Measurements from ENCODE around the gene SLC6A20. TPM values are rescaled to one million over a fixed set of nuclear protein-coding genes. Genes with fewer than 3 reads are reported as not detected.
A peak's percentile ranks its signal among the peaks of the same experiment; 100 is the strongest.

The SLC6A20 gene
- total RNA-seq, 1 experiment from 2014 or later, result 0.09 TPM

- no peaks in the 10 kb centered on the region for H3K79me2 ChIP-seq (ENCODE audit: insufficient read depth, low read length)
- H3K9me3 ChIP-seq (ENCODE audit: control insufficient read depth, low read depth, low read length), result no peaks in the 10 kb centered on the region
- H4K5ac ChIP-seq (ENCODE audit: insufficient read length, low read depth, low read length), result no peak within 1 kb of the TSS
- H2BK120ac ChIP-seq (ENCODE audit: low read depth, low read length, poor library complexity, severe bottlenecking), result no peak within 1 kb of the TSS
- peaks cover 11% of the 10 kb centered on the region for H3K23me2 ChIP-seq (ENCODE audit: insufficient read length, low read depth, low read length, poor library complexity, severe bottlenecking)
- Mint-ChIP-seq H3K4me3 (peak within 1 kb of the TSS; percentile 85 to 89), H3K9me3 (no peaks in the 10 kb centered on the region), H3K4me1 (peaks cover 3 to 5% of the 10 kb centered on the region in 2 experiments; a peak in 3 of 4 replicates), H3K36me3 (ENCODE audit: insufficient read depth in 1 of 3, low read depth in 3 of 3) (no peaks in the 10 kb centered on the region), H3K27ac (peak within 1 kb of the TSS in 2 of 3 experiments; percentile 76 to 93; a peak in 4 of 7 replicates), H3K27me3 (ENCODE audit: low read depth) (peaks cover 42% of the 10 kb centered on the region)
- H2BK12ac ChIP-seq (ENCODE audit: insufficient read length, low read depth, low read length), result no peak within 1 kb of the TSS
- no peak within 1 kb of the TSS; the same call in 1 of the 2 replicates for H2BK15ac ChIP-seq (ENCODE audit: low read depth, low read length)
- no peak within 1 kb of the TSS for H3K4ac ChIP-seq (ENCODE audit: low read depth, low read length)
- no peaks in the 10 kb centered on the region for H3K79me1 ChIP-seq (ENCODE audit: insufficient read depth, low read depth, low read length, poor library complexity, severe bottlenecking)
- WGBS (ENCODE audit: extremely low coverage, insufficient read length, low lambda C conversion rate), result no CpG with 5 or more reads among the region's 49 CpGs
- H3K56ac ChIP-seq (ENCODE audit: insufficient read length, low read depth, low read length), result no peak within 1 kb of the TSS
- peak within 1 kb of the TSS; percentile 59 for H3K14ac ChIP-seq (ENCODE audit: insufficient read depth, low read length)
- no peak within 1 kb of the TSS for H3K27ac ChIP-seq (ENCODE audit: insufficient read length, low read depth, low read length)
- no peak within 1 kb of the TSS for H2BK5ac ChIP-seq (ENCODE audit: insufficient read length, low read length)
- H4K91ac ChIP-seq (ENCODE audit: insufficient read length, low read depth, low read length), result no peak within 1 kb of the TSS
- H3K4me2 ChIP-seq (ENCODE audit: insufficient read depth, insufficient read length, low read length), result peak within 1 kb of the TSS; percentile 90
- DNase-seq, result peak; percentile 95
- no peaks in the 10 kb centered on the region for H3K4me1 ChIP-seq (ENCODE audit: insufficient read depth, low read length)
- H3K23ac ChIP-seq (ENCODE audit: insufficient read length, low read depth, low read length), result no peak within 1 kb of the TSS
- no peak for TF ChIP-seq CTCF (conservative IDR thresholded peaks at IDR 0.05)
- H3K9ac ChIP-seq (ENCODE audit: extremely low read depth, insufficient read length, low read length), result peak within 1 kb of the TSS; percentile 44
- H3T11ph ChIP-seq (ENCODE audit: low read length), result no peak within 1 kb of the TSS
- H4K20me1 ChIP-seq (ENCODE audit: control insufficient read depth, insufficient read depth, insufficient read length), result no peaks in the 10 kb centered on the region
- peaks cover 6% of the 10 kb centered on the region; the same call in 1 of the 2 replicates for H3K27me3 ChIP-seq (ENCODE audit: insufficient read depth, low read length)
- H4K8ac ChIP-seq (replicated peaks; ENCODE audit: insufficient read length, low read depth, low read length), result no peak within 1 kb of the TSS
- no peak within 1 kb of the TSS for H2AFZ ChIP-seq (ENCODE audit: low read length)
- H2BK20ac ChIP-seq (ENCODE audit: low read depth, low read length, poor library complexity, severe bottlenecking), result no peak within 1 kb of the TSS
- no peak within 1 kb of the TSS for H2AK5ac ChIP-seq (ENCODE audit: insufficient read length, low read length)
- H3K18ac ChIP-seq (ENCODE audit: insufficient read length, low read depth, low read length), result peak within 1 kb of the TSS; percentile 78
These were observed 45.6 kb upstream of the SLC6A20 start, which contains the start of gene LZTFL1 for GRCh38 chr3:45841757-45842491. Gene LZTFL1, minus strand, starts transcription at chr3:45842119. Its CDS starts 128 bp downstream, at chr3:45841991.
